Measurements from ENCODE around the gene TMEM178B. TPM values are rescaled to one million over a fixed set of nuclear protein-coding genes. Genes with fewer than 3 reads are reported as not detected.
"Not testable (repeated sequence)": the region's sequence is repeated elsewhere in the genome, so short reads cannot be mapped to it uniquely, and the experiment has no call there.

Gene TMEM178B
- total RNA-seq, 6 experiments from 2014 or later: under 0.01 to 0.53 (median 0.13) TPM; not detected in 2

DNA sequence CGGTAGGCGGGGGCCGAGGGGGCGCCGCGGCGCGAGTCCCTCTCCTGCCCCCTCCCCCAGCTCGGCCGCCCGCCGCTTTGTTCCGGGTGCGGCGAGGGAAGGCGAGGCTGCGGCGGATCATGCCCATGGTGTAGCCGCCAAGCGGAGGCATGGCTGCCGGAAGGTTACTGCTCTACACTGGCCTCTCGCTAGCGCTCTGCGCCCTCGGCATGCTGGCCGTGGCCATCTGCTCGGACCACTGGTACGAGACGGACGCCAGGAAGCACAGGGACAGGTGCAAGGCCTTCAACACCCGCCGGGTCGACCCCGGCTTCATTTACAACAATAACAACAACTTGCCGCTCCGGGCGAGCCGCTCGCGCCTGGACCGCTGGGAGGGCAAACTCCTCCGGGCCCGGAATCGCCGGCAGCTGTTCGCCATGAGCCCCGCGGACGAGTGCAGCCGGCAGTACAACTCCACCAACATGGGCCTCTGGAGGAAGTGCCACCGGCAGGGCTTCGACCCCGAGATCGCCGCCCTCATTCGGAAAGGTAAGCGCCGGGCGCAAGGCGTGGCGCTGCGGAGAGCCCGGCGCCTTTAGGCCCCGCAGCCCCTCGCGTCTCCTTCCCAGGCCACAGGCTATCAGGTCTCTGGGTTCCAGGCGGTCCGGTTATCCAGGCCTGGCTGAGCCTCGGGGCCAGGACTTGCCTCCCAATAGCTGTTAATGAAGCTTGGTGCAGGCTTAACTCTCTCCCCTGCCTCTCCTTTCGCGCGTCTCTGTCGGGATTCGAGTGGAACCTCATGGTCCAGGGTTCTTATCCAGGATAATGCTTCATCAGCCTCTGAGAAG is 513 bp downstream of the TMEM178B start:
- H3K9me3 ChIP-seq: no peaks in the 10 kb centered on the region
- H3K36me3 ChIP-seq: no peaks in the 10 kb centered on the region
- H3K4me1 ChIP-seq: peaks cover 0 to 34% (median 4%) of the 10 kb centered on the region in 4 donors
- DNase-seq (peak in 1 of 3 donors; percentile 22), ATAC-seq (peak; percentile 46 to 62 (median 52))
- TF ChIP-seq CTCF (IDR thresholded peaks at IDR 0.05) (no peak), POLR2A (IDR thresholded peaks at IDR 0.05) (no peak)
- intact Hi-C loops (cut with DNase I): no loop called here
- H3K27ac ChIP-seq: no peak overlapping the region
- H3K4me3 ChIP-seq: peak overlapping the region; percentile 32 to 51 (median 36)
- H3K27me3 ChIP-seq: peaks cover 13 to 21% of the 10 kb centered on the region in 2 donors
- 9% methylated on average over 12 of the region's 75 CpGs for WGBS (ENCODE audit: insufficient coverage, low coverage, low lambda C conversion rate, missing lambda C conversion rate)

DNA sequence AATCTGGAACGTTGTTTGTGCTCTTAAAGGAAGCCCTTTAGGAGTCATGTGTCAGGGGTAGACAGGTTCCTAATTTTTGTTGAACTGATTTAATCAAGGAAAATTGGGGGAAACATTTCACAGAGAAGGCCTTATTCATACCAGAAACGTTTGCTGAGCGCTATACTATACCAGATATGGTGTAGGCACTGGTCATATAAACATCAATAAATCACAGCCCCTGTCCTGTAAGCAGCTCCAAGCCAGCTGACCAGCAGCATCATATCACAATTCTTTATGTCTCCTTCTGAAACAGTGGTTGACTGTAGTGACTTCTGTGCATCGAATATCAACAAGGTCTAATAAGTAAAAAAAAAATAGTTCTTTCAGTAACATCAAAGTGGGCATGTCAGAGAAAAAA is 1.1 kb downstream of the TMEM178B start:
- TF ChIP-seq POLR2A (IDR thresholded peaks at IDR 0.05) (no peak), CTCF (IDR thresholded peaks at IDR 0.05) (no peak)
- Histone ChIP-seq H3K27me3 (peaks cover 13 to 21% of the 10 kb centered on the region in 2 donors), H3K27ac (no peak overlapping the region), H3K4me1 (peaks cover 0 to 34% (median 4%) of the 10 kb centered on the region in 4 donors), H3K4me3 (no peak overlapping the region), H3K36me3 (no peaks in the 10 kb centered on the region), H3K9me3 (no peaks in the 10 kb centered on the region)
- intact Hi-C loops (cut with DNase I): no loop called here
- no peak for ATAC-seq
- WGBS (ENCODE audit: insufficient coverage, low coverage, low lambda C conversion rate, missing lambda C conversion rate): 23% methylated on average over 4 of the region's 4 CpGs
- no peak for DNase-seq

DNA sequence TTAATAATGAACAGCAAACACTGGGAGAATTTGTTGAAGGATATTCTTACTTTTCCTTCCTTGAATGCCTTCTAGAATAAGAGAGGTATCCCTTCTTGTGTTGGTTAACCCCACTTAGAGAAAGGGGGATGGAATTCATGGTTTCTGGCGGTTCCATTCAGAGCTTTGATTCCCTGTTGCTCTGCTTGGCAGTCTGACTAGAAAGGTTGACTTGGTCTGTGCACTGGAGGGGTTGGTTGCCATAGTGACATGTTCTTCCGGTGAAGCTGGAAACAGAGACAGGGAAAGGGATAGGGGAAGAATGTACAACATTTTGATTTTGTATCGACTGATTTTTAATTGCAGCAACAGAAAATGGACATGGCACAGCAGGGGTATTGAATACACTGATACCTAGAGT is 2.5 kb downstream of the TMEM178B start:
- no peaks in the 10 kb centered on the region for H3K36me3 ChIP-seq
- peaks cover 0 to 34% (median 4%) of the 10 kb centered on the region in 4 donors for H3K4me1 ChIP-seq
- WGBS (ENCODE audit: insufficient coverage, low coverage, low lambda C conversion rate, missing lambda C conversion rate): 36% methylated on average over 3 of the region's 3 CpGs
- no peaks in the 10 kb centered on the region for H3K9me3 ChIP-seq
- H3K27ac ChIP-seq: no peak overlapping the region
- DNase-seq (no peak), ATAC-seq (no peak)
- intact Hi-C loops (cut with DNase I): no loop called here
- peaks cover 13 to 21% of the 10 kb centered on the region in 2 donors for H3K27me3 ChIP-seq
- H3K4me3 ChIP-seq: no peak overlapping the region
- TF ChIP-seq POLR2A (IDR thresholded peaks at IDR 0.05) (no peak), CTCF (IDR thresholded peaks at IDR 0.05) (no peak)

DNA sequence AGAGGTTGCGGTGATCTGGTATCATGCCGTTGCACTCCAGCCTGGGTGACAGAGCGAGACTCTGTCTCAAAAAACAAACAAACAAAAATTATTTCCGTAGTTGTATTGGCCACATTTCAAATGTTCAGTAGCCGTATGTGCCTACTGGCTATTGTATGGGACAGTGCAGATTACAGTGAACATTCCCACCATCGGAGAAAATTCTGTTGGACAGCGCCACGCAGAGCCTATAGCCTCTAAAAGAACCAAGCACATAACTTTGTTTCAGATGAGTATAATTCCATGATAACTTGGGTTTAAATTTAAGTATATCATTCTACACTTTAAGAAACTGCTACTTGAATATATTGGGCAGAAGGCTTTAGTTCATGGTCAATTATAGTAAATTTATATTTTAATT is 5.4 kb downstream of the TMEM178B start:
- H3K36me3 ChIP-seq: no peaks in the 10 kb centered on the region
- peaks cover 0 to 5% (median 0%) of the 10 kb centered on the region in 4 donors for H3K4me1 ChIP-seq
- intact Hi-C loops (cut with DNase I): no loop called here
- no peak overlapping the region for H3K27ac ChIP-seq
- no peak for TF ChIP-seq CTCF (IDR thresholded peaks at IDR 0.05)
- no peak for TF ChIP-seq POLR2A (IDR thresholded peaks at IDR 0.05)
- no peak overlapping the region for H3K4me3 ChIP-seq
- H3K9me3 ChIP-seq: no peaks in the 10 kb centered on the region
- no peak for DNase-seq
- 68% methylated on average over 7 of the region's 8 CpGs for WGBS (ENCODE audit: insufficient coverage, low coverage, low lambda C conversion rate, missing lambda C conversion rate)
- ATAC-seq: no peak
- peaks cover 10 to 13% of the 10 kb centered on the region in 2 donors for H3K27me3 ChIP-seq

GRCh38 chr7:141089490-141089889 is 15.6 kb downstream of the TMEM178B start:
- intact Hi-C loops (cut with DNase I); H3K27ac ChIP-seq; DNase-seq; H3K4me3 ChIP-seq; H3K4me1 ChIP-seq; ATAC-seq; H3K9me3 ChIP-seq; H3K27me3 ChIP-seq; H3K36me3 ChIP-seq: not testable (repeated sequence)
- WGBS (ENCODE audit: insufficient coverage, low coverage, low lambda C conversion rate, missing lambda C conversion rate): no CpG with 5 or more reads among the region's 2 CpGs

Measured in right lobe of liver (tissue), 6 donors.